NB4 (cell line): ENCODE results near the gene RPL32.

Source experiments
- CTCF ChIP-seq: IDR thresholded peaks from one replicate; pipeline ENCODE4 v1.5.1; 2012; ENCODE audit warnings: low read depth, low read length
- MAX ChIP-seq: IDR thresholded peaks from 2 replicates; pipeline ENCODE4 v1.6.1; 2011; ENCODE audit warnings: low read depth, low read length
- MYC ChIP-seq: IDR thresholded peaks from 2 replicates; pipeline ENCODE4 v1.6.1; 2011; ENCODE audit warnings: low read depth, low read length
- POLR2A ChIP-seq: IDR thresholded peaks from 2 replicates; pipeline ENCODE4 v1.6.1; 2011; ENCODE audit warnings: mild to moderate bottlenecking; ENCODE audit not compliant: insufficient read length; ENCODE audit errors: extremely low read depth

DNA sequence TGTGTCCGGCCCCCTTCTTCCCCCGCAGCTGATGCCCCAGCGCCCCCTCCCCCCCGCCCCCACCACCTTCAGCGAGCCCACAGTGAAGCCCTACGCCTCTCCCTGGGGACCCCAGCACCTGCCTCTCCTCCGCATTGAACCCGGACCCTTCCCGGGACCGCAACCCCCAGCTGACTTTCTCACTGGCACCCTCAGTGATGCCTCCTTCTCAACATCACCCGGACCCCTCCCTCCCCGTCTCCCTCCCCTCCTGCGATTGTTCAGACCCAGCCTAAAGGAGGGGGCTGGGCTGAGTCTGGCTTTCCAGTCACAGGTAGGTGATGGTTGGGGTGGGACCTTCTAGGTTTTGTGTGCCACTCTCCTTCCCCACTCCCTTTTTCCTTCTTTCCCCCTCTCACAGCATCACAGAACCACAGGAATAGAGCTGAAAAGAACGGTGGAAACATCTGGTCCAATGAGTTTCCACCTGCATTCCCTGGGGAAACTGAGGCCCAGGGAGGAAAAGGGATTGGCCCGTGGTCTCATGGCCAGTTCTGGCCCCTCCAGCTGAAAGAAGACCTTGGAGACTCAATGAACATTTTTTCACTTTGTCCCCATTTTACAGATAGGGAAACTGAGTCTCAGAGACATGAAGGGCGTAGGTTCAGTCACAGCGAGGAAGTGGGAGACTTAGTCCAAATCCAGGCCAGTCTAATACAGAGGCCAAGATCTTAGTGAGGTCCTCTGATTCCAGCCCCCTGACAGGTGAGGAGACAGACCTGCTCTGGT is 44.1 kb downstream of the RPL32 start:
- no peak for TF ChIP-seq CTCF
- TF ChIP-seq POLR2A, result no peak
- TF ChIP-seq MYC, result no peak
- TF ChIP-seq MAX, result no peak
